Activated naive CD4-positive, alpha-beta T cell treated with anti-CD3 and anti-CD28 coated beads, Interleukin-2, amount 50 U/mL, for 72 hours (primary cell): ENCODE measurements around the gene TNFRSF13B. TPM values are rescaled to one million over a fixed set of nuclear protein-coding genes. Genes with fewer than 3 reads are reported as not detected.
"Not testable (repeated sequence)": the region's sequence is repeated elsewhere in the genome, so short reads cannot be mapped to it uniquely, and the experiment has no call there.

Experiments used
- ATAC-seq, 2 donors: fragments of 150-1000 bp; cut with Tn5 transposase; 2 replicates each; pipeline ENCODE4 v1.10.0; 2021; ENCODE audit warnings: mild to moderate bottlenecking in 2 of 2, moderate library complexity in 2 of 2
- DNase-seq, 2 donors: peaks; one replicate each; pipeline ENCODE4 v3.0.0; 2021 to 2022; ENCODE audit warnings: low spot score in 2 of 2
- H3K27ac Mint-ChIP-seq, 2 donors: one replicate each; pipeline ENCODE4 v1.8.0; 2022; ENCODE audit warnings: mild to moderate bottlenecking in 2 of 2, mixed read lengths in 2 of 2
- H3K36me3 Mint-ChIP-seq, 2 donors: one replicate each; pipeline ENCODE4 v1.8.0; 2022; ENCODE audit warnings: mixed read lengths in 2 of 2
- H3K9me3 Mint-ChIP-seq, 2 donors: one replicate each; pipeline ENCODE4 v1.8.0; 2022; ENCODE audit warnings: mixed read lengths in 2 of 2
- total RNA-seq, 2 donors: library from RNA; stranded (reverse); gene quantifications; one replicate each; pipeline ENCODE4 v1.2.3, GENCODE V29; 2022

The TNFRSF13B gene
- total RNA-seq: not detected

- Mint-ChIP-seq H3K36me3 (no peaks in the 10 kb centered on the region), H3K27ac (no peak within 1 kb of the TSS), H3K9me3 (no peaks in the 10 kb centered on the region)
- no peak for ATAC-seq
- no peak for DNase-seq
These were observed at the start of gene TNFRSF13B for GRCh38 chr17:16971458-16972338. TSS of gene TNFRSF13B (minus strand) at chr17:16972118. CDS start at chr17:16972075, 43 bp downstream.

GRCh38 chr17:17021194-17021863, 49.4 kb upstream of the TNFRSF13B start:
- DNase-seq (no peak), ATAC-seq (no peak)
- Mint-ChIP-seq H3K36me3 (no peaks in the 10 kb centered on the region), H3K9me3 (no peaks in the 10 kb centered on the region), H3K27ac (no peak overlapping the region)

- Mint-ChIP-seq H3K27ac (no peak overlapping the region), H3K9me3 (no peaks in the 10 kb centered on the region), H3K36me3 (no peaks in the 10 kb centered on the region)
- no peak for ATAC-seq
- no peak for DNase-seq
These were observed 48.9 kb upstream of the TNFRSF13B start for GRCh38 chr17:17020821-17021193.

GRCh38 chr17:17019891-17020456, 48.1 kb upstream of the TNFRSF13B start:
- no peaks in the 10 kb centered on the region for H3K36me3 Mint-ChIP-seq
- DNase-seq (no peak), ATAC-seq (no peak)
- no peaks in the 10 kb centered on the region for H3K9me3 Mint-ChIP-seq
- H3K27ac Mint-ChIP-seq: peak overlapping the region; percentile 22 to 26

GRCh38 chr17:17019430-17019762, 47.5 kb upstream of the TNFRSF13B start:
- DNase-seq (no peak), ATAC-seq (no peak)
- Mint-ChIP-seq H3K27ac (peak overlapping the region; percentile 17 to 47), H3K9me3 (no peaks in the 10 kb centered on the region), H3K36me3 (no peaks in the 10 kb centered on the region)

GRCh38 chr17:17018612-17019429, 46.9 kb upstream of the TNFRSF13B start:
- DNase-seq (no peak), ATAC-seq (no peak)
- Mint-ChIP-seq H3K27ac (peak overlapping the region; percentile 17 to 47), H3K9me3 (no peaks in the 10 kb centered on the region), H3K36me3 (no peaks in the 10 kb centered on the region)

- DNase-seq (no peak), ATAC-seq (no peak)
- H3K36me3 Mint-ChIP-seq: no peaks in the 10 kb centered on the region
- H3K27ac Mint-ChIP-seq: peak overlapping the region; percentile 31 to 47
- no peaks in the 10 kb centered on the region for H3K9me3 Mint-ChIP-seq
These were observed 46.1 kb upstream of the TNFRSF13B start for GRCh38 chr17:17018021-17018441.

GRCh38 chr17:17017343-17018014, 45.6 kb upstream of the TNFRSF13B start:
- H3K9me3 Mint-ChIP-seq: no peaks in the 10 kb centered on the region
- ATAC-seq (no peak), DNase-seq (no peak)
- H3K27ac Mint-ChIP-seq: peak overlapping the region in 1 of 2 donors; percentile 68
- no peaks in the 10 kb centered on the region for H3K36me3 Mint-ChIP-seq

GRCh38 chr17:17016199-17017197, 44.6 kb upstream of the TNFRSF13B start:
- not testable (repeated sequence) for H3K36me3 Mint-ChIP-seq, DNase-seq, H3K9me3 Mint-ChIP-seq, H3K27ac Mint-ChIP-seq
- peak; percentile 71 to 75 for ATAC-seq

- DNase-seq (no peak), ATAC-seq (no peak)
- Mint-ChIP-seq H3K27ac (no peak overlapping the region), H3K36me3 (no peaks in the 10 kb centered on the region), H3K9me3 (no peaks in the 10 kb centered on the region)
These were observed 43.3 kb upstream of the TNFRSF13B start for GRCh38 chr17:17015230-17015629.

- not testable (repeated sequence) for DNase-seq
These were observed 42.8 kb upstream of the TNFRSF13B start for GRCh38 chr17:17014748-17015124.

GRCh38 chr17:17013828-17014747, 42.2 kb upstream of the TNFRSF13B start:
- ATAC-seq, DNase-seq, H3K27ac Mint-ChIP-seq, H3K9me3 Mint-ChIP-seq, H3K36me3 Mint-ChIP-seq: not testable (repeated sequence)

More at GRCh38 chr17:17014748-17015124, 42.8 kb upstream of the TNFRSF13B start:
- H3K36me3 Mint-ChIP-seq, H3K27ac Mint-ChIP-seq, H3K9me3 Mint-ChIP-seq, ATAC-seq: not testable (repeated sequence)

GRCh38 chr17:17011043-17011907, 39.4 kb upstream of the TNFRSF13B start:
- not testable (repeated sequence) for ATAC-seq, H3K27ac Mint-ChIP-seq, DNase-seq, H3K9me3 Mint-ChIP-seq, H3K36me3 Mint-ChIP-seq
